NT2/D1 (cell line): Measurements from ENCODE around the gene SP8.
A peak's percentile ranks its signal among the peaks of the same experiment; 100 is the strongest.

Source experiments
- DNase-seq: peaks from one replicate; pipeline ENCODE4 v3.0.0-alpha.2; 2011; ENCODE audit warnings: low read depth, low spot score
- H3K27me3 ChIP-seq: 2 replicates; pipeline ENCODE4 v1.6.0; 2011; ENCODE audit warnings: mild to moderate bottlenecking; ENCODE audit not compliant: insufficient read length, insufficient read depth
- H3K36me3 ChIP-seq: 2 replicates; pipeline ENCODE4 v1.6.1; 2011; ENCODE audit warnings: mild to moderate bottlenecking, low read length, mixed read lengths; ENCODE audit not compliant: insufficient read depth, insufficient read length
- H3K4me1 ChIP-seq: 2 replicates; pipeline ENCODE4 v1.5.1; 2011; ENCODE audit not compliant: insufficient read depth, insufficient read length
- H3K4me3 ChIP-seq: 2 replicates; pipeline ENCODE4 v1.5.1; 2011; ENCODE audit warnings: low read depth; ENCODE audit not compliant: insufficient read length
- H3K9ac ChIP-seq: 2 replicates; pipeline ENCODE4 v1.6.0; 2011; ENCODE audit warnings: low read depth; ENCODE audit not compliant: insufficient read length
- H3K9me3 ChIP-seq: 2 replicates; pipeline ENCODE4 v1.5.1; 2011; ENCODE audit warnings: mild to moderate bottlenecking, low read length; ENCODE audit not compliant: insufficient read depth
- SUZ12 ChIP-seq: IDR thresholded peaks from 2 replicates; pipeline ENCODE4 v1.6.1; 2011; ENCODE audit not compliant: insufficient read length, insufficient read depth; ENCODE audit errors: extremely low read depth
- YY1 ChIP-seq: IDR thresholded peaks from 2 replicates; pipeline ENCODE4 v1.6.1; 2011; ENCODE audit not compliant: insufficient read length, insufficient read depth
- ZNF274 ChIP-seq: IDR thresholded peaks from 2 replicates; pipeline ENCODE4 v1.6.1; 2011; ENCODE audit warnings: mild to moderate bottlenecking, low read depth, low read length

SP8 gene

DNA sequence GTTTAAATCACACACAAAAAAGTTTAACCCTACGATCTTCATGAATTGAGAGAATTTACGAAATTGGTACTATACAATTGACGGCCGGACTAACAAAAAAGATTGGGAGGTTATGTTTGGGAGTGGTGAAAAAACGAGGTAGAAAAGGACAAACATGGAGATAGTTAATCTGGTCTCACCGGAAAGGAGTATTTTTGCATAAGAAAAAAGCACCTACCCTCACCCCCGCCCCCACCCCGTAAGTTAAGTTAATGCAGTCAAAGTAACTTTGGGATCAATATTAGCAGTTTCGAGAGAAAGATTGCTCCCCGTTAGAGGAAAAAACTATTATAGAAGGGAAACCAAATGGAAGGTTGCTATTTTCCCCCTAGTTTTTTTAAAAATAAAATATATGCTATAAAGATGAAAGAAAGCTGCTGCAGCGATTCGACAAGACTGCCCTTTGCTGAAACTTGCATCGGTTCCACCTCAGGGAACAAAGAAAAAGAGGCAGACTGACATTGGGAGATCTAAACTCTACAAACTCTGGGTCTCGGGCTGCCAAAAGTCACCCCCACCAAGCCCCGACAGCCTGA is 3.5 kb downstream of the SP8 start:
- Histone ChIP-seq H3K4me1 (no peaks in the 10 kb centered on the region), H3K27me3 (peaks cover 77% of the 10 kb centered on the region), H3K9ac (peak overlapping the region; percentile 45), H3K9me3 (no peaks in the 10 kb centered on the region), H3K36me3 (no peaks in the 10 kb centered on the region), H3K4me3 (peak overlapping the region; percentile 34)
- TF ChIP-seq SUZ12: no peak
- TF ChIP-seq ZNF274: no peak
- no peak for TF ChIP-seq YY1
- DNase-seq: no peak

DNA sequence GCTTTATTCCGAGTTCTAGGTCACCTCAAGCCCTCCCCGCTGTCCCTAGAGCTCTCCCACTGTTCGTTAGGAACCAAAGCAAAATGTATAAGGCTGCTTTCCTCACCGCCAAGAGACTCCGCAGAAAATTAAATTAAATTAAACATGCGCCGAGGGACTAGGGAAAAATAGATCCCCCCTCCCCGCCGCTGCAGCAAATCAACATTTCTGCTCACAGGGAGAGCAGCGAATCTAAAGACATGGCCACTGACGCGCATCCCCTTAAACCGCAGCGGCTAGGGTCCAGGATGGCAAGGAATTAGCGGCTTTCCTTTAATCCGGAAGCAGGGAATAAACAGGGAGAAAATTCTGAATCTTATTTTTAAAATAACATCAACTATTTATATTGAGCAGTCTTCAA is 7.6 kb downstream of the SP8 start:
- H3K9ac ChIP-seq: no peak overlapping the region
- no peak overlapping the region for H3K4me3 ChIP-seq
- no peak for DNase-seq
- no peaks in the 10 kb centered on the region for H3K4me1 ChIP-seq
- no peaks in the 10 kb centered on the region for H3K36me3 ChIP-seq
- peaks cover 82% of the 10 kb centered on the region for H3K27me3 ChIP-seq
- H3K9me3 ChIP-seq: no peaks in the 10 kb centered on the region
- TF ChIP-seq YY1 (no peak), ZNF274 (no peak), SUZ12 (no peak)

DNA sequence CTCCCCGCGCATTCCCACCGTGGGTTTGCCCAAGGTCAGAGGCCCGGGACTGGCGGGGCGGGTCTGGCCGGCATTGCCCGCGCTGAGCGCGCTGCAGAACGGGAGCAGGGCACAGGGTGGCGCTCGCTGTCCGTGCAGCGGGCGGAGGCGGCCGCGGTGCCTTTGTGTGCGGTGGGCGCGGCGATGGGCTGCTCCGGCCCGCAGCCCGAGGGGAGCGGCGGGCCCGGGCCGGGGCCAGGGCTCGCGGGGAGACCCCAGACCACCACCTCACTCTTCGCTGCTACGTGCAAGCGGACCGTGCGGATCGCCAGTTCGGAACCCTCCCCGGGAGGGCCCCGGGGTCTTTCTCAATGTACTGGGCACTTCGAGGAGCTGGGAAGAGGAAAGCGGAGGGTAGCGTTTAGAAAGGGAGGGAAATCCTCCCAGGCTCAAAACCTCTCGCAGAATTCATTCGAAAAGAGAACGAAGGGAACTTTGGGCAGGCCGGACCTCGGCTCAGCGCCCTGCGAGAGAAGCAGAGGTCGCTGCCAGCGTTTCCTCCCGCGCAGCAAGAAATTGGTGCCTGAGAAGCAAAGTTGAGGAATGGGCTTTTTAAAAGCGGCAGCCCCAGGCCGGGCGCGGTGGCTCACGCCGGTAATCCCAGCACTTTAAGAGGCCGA is 8.5 kb downstream of the SP8 start:
- no peak for DNase-seq
- peaks cover 77% of the 10 kb centered on the region for H3K27me3 ChIP-seq
- H3K4me3 ChIP-seq: peak overlapping the region; percentile 48
- H3K4me1 ChIP-seq: no peaks in the 10 kb centered on the region
- H3K36me3 ChIP-seq: no peaks in the 10 kb centered on the region
- H3K9ac ChIP-seq: peak overlapping the region; percentile 82
- H3K9me3 ChIP-seq: no peaks in the 10 kb centered on the region
- TF ChIP-seq SUZ12 (no peak), YY1 (no peak), ZNF274 (no peak)

DNA sequence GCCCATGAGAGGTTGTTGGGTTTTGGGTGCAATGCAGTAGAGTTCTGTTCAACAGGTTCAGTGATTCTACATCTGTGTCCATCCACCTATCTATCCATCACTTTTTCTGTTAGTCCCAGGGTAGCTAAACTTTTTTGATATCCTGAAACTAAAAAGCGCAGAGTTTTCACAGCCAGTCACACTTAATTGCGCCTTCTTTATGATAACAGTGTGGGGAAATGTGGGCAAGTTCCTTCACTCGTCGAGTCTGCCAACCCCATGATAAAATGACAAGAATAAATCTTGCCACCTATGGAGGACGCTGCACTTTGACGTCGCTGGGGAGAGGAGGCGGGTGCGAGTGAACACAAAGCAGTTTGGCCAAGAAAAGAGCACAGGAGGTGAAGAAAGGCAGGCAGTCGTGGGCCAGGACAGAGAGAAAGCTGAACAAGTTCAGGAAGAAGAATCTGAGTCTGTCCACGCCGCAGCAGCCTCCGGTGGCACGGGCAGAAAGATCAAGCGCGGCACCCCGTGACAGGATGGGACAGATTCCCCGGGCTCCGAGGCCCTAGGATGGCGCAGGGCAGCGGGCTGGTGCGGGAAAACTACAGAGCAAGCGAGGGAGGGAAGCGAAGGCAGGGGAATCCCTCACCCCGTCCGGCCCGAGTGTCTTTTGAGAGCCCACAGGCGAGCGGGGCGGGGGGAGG is 9.2 kb downstream of the SP8 start:
- no peaks in the 10 kb centered on the region for H3K36me3 ChIP-seq
- H3K9ac ChIP-seq: peak overlapping the region; percentile 75
- no peak for DNase-seq
- no peak for TF ChIP-seq YY1
- peak overlapping the region; percentile 48 for H3K4me3 ChIP-seq
- no peaks in the 10 kb centered on the region for H3K4me1 ChIP-seq
- H3K27me3 ChIP-seq: peaks cover 70% of the 10 kb centered on the region
- H3K9me3 ChIP-seq: no peaks in the 10 kb centered on the region

DNA sequence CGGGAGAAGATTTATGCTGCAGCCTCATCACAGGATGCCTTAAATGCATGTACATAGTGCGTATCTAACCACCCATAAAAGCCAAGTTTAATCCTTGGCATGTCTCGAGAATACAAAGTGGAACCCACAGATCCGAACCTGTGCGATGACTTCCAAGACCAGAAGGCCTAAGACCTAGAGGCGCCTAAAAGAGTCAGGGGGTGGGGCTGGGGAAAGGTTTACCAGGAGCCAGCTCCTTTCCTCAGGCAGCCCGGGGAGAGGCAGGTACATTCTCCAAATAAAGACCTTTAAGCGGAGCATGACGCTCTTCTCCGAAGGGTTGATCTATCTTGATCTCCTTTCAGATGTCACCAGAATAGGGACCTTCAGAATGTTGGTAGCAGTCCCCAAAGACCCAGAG is 9.7 kb downstream of the SP8 start:
- H3K27me3 ChIP-seq: peaks cover 65% of the 10 kb centered on the region
- no peak overlapping the region for H3K4me3 ChIP-seq
- peak overlapping the region; percentile 39 for H3K9ac ChIP-seq

DNA sequence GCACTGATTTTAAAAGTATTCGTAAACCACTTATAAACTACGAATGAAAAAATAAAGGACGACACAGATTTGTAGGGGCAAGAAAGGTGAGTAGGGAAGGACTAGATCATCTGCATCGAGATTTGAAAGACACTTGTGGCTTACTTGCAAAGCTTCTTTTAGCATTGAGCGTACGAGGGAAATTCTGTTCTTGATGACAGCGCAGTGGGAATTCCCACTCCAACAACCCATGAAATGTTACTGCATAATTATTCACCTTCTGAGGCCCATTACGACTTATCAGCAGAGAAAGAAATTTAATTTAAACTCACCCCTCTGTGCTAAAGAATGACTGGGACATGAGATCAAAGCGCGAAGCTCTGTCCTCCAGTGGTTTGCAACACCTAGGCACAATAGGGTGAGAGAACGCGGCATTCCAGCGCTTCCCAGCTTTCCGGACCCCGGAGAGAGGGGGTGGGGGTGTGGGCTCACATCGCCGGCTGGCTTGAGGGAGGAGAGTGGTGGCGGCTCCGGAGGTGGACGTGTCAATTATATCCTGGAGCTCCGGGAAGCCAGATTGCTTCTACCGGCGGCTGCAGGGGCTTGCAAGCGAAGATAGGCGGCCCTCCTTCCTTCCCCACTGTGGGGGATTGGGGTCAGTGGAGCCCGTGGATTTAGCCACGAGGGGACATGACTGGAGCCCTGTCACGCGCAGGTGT is 10.3 kb downstream of the SP8 start:
- peak overlapping the region; percentile 39 for H3K9ac ChIP-seq
- peak overlapping the region; percentile 1 for H3K4me3 ChIP-seq
- H3K9me3 ChIP-seq: no peaks in the 10 kb centered on the region
- H3K4me1 ChIP-seq: no peaks in the 10 kb centered on the region
- H3K36me3 ChIP-seq: no peaks in the 10 kb centered on the region
- DNase-seq: no peak
- peaks cover 59% of the 10 kb centered on the region for H3K27me3 ChIP-seq
- TF ChIP-seq YY1 (no peak), SUZ12 (no peak), ZNF274 (no peak)

More for the DNA sequence above, 9.7 kb downstream of the SP8 start:
- no peak for TF ChIP-seq ZNF274
- no peak for TF ChIP-seq SUZ12
- no peak for TF ChIP-seq YY1
- Histone ChIP-seq H3K4me1 (no peaks in the 10 kb centered on the region), H3K9me3 (no peaks in the 10 kb centered on the region), H3K36me3 (no peaks in the 10 kb centered on the region)
- DNase-seq: no peak

DNA sequence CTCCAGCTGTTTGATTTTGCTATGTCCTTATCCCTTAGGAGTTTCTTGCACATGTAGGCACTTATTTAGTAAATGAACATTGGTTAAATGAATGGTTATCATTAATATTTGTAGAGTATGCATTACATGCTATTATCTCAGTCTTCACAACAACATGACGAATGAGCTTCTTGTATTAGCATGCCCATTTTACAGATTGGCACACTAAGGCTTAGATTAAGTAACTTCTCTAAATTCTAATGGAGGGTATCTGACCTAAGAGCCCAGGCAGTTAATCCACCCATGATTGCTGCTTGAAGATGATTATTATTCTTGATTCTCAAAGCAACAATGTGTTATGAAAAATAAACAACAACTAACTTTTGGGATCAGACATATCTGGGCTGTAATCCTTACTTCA is 32.7 kb downstream of the SP8 start:
- no peak for DNase-seq
- TF ChIP-seq SUZ12: no peak
- no peaks in the 10 kb centered on the region for H3K4me1 ChIP-seq
- H3K9me3 ChIP-seq: no peaks in the 10 kb centered on the region
- no peak overlapping the region for H3K9ac ChIP-seq
- H3K27me3 ChIP-seq: no peaks in the 10 kb centered on the region
- no peak overlapping the region for H3K4me3 ChIP-seq
- H3K36me3 ChIP-seq: no peaks in the 10 kb centered on the region
